Measurements from ENCODE around the gene LSM4.
A peak's percentile ranks its signal among the peaks of the same experiment; 100 is the strongest.

LSM4 gene

GRCh38 chr19:18281082-18282020, 41.5 kb downstream of the LSM4 start, which contains the start of gene JUND:
TSS of gene JUND (minus strand) at chr19:18281622. CDS start at chr19:18281484, 138 bp downstream.
- H3K27ac Mint-ChIP-seq = peak within 1 kb of the TSS; percentile 99 to 100 (median 100)
- peak in 1 of 3 experiments; percentile 12 for TF ChIP-seq CTCF (IDR thresholded peaks at IDR 0.05; ENCODE audit: unreplicated experiment in 3 of 3)
- H3K4me1 Mint-ChIP-seq = peaks cover 33% of the 10 kb centered on the region
- no peaks in the 10 kb centered on the region for H3K9me3 Mint-ChIP-seq
- peak within 1 kb of the TSS; percentile 95 to 96 (median 95) for H3K4me3 Mint-ChIP-seq
- H3K36me3 Mint-ChIP-seq (ENCODE audit: low read depth) = peaks cover 20% of the 10 kb centered on the region
- H3K27me3 Mint-ChIP-seq (ENCODE audit: low read depth) = no peaks in the 10 kb centered on the region

GRCh38 chr19:18280247-18281081, 42.4 kb downstream of the LSM4 start:
- Mint-ChIP-seq H3K27ac (peak overlapping the region; percentile 95 to 100 (median 99)), H3K4me3 (peak overlapping the region; percentile 95 to 96 (median 95)), H3K4me1 (peaks cover 26% of the 10 kb centered on the region)

GRCh38 chr19:18279516-18280246, 43.2 kb downstream of the LSM4 start:
- H3K27ac Mint-ChIP-seq = peak overlapping the region; percentile 99 to 100 (median 100)
- peak; percentile 89 to 98 (median 92) for TF ChIP-seq CTCF (IDR thresholded peaks at IDR 0.05; ENCODE audit: unreplicated experiment in 3 of 3)
- H3K4me1 Mint-ChIP-seq = peaks cover 19% of the 10 kb centered on the region
- peak overlapping the region; percentile 95 to 99 (median 99) for H3K4me3 Mint-ChIP-seq
- H3K36me3 Mint-ChIP-seq (ENCODE audit: low read depth) = peaks cover 21% of the 10 kb centered on the region
- H3K9me3 Mint-ChIP-seq = no peaks in the 10 kb centered on the region
- no peaks in the 10 kb centered on the region for H3K27me3 Mint-ChIP-seq (ENCODE audit: low read depth)

More at GRCh38 chr19:18280247-18281081, 42.4 kb downstream of the LSM4 start:
- H3K36me3 Mint-ChIP-seq (ENCODE audit: low read depth) = peaks cover 20% of the 10 kb centered on the region
- no peaks in the 10 kb centered on the region for H3K9me3 Mint-ChIP-seq
- no peak for TF ChIP-seq CTCF (IDR thresholded peaks at IDR 0.05; ENCODE audit: unreplicated experiment in 3 of 3)
- H3K27me3 Mint-ChIP-seq (ENCODE audit: low read depth) = no peaks in the 10 kb centered on the region

GRCh38 chr19:18279266-18279515, 43.7 kb downstream of the LSM4 start:
- TF ChIP-seq CTCF (IDR thresholded peaks at IDR 0.05; ENCODE audit: unreplicated experiment in 3 of 3) = no peak
- Mint-ChIP-seq H3K4me1 (peaks cover 20% of the 10 kb centered on the region), H3K4me3 (peak overlapping the region; percentile 95 to 99 (median 99)), H3K27me3 (ENCODE audit: low read depth) (no peaks in the 10 kb centered on the region), H3K27ac (peak overlapping the region; percentile 99 to 100 (median 100)), H3K9me3 (no peaks in the 10 kb centered on the region), H3K36me3 (ENCODE audit: low read depth) (peaks cover 25% of the 10 kb centered on the region)

- H3K36me3 Mint-ChIP-seq (ENCODE audit: low read depth) = peaks cover 25% of the 10 kb centered on the region
- no peaks in the 10 kb centered on the region for H3K9me3 Mint-ChIP-seq
- TF ChIP-seq CTCF (IDR thresholded peaks at IDR 0.05; ENCODE audit: unreplicated experiment in 3 of 3) = peak in 1 of 3 experiments; percentile 10
- no peaks in the 10 kb centered on the region for H3K27me3 Mint-ChIP-seq (ENCODE audit: low read depth)
- H3K4me3 Mint-ChIP-seq = peak overlapping the region; percentile 95 to 99 (median 99)
- H3K27ac Mint-ChIP-seq = peak overlapping the region; percentile 99 to 100 (median 100)
- H3K4me1 Mint-ChIP-seq = peaks cover 20% of the 10 kb centered on the region
Observed at GRCh38 chr19:18278521-18279265, 44.2 kb downstream of the LSM4 start.

Data from nephron (organoid).